Neural progenitor cell (in vitro differentiated cells): ENCODE results near the gene ZNF592. TPM values are rescaled to one million over a fixed set of nuclear protein-coding genes. Genes with fewer than 3 reads are reported as not detected.
A peak's percentile ranks its signal among the peaks of the same experiment; 100 is the strongest.

Source experiments
- DNase-seq: peaks from one replicate; pipeline ENCODE4 v3.0.0-alpha.2; 2016; ENCODE audit warnings: low spot score
- H2AFZ ChIP-seq: fragments of 200-600 bp; sonication (generic); replicated peaks from 2 replicates; pipeline ENCODE4 v1.6.1; 2016; ENCODE audit warnings: antibody characterized with exemption
- H3F3A ChIP-seq: fragments of 200-600 bp; sonication (generic); 2 replicates; pipeline ENCODE4 v1.6.1; 2016; ENCODE audit warnings: antibody characterized with exemption, low read depth
- H3K27ac ChIP-seq: fragments of 200-600 bp; sonication (generic); 2 replicates; pipeline ENCODE4 v1.5.1; 2016; ENCODE audit warnings: mild to moderate bottlenecking
- H3K27me3 ChIP-seq: fragments of 200-600 bp; sonication (generic); 2 replicates; pipeline ENCODE4 v1.6.1; 2016; ENCODE audit warnings: mild to moderate bottlenecking, moderate library complexity
- H3K36me3 ChIP-seq: fragments of 200-600 bp; sonication (generic); 2 replicates; pipeline ENCODE4 v1.5.1; 2016
- H3K4me1 ChIP-seq: fragments of 200-600 bp; sonication (generic); 2 replicates; pipeline ENCODE4 v1.6.1; 2016; ENCODE audit warnings: mixed run types
- H3K4me2 ChIP-seq: fragments of 200-600 bp; sonication (generic); 2 replicates; pipeline ENCODE4 v1.6.1; 2016
- H3K4me3 ChIP-seq: fragments of 200-600 bp; sonication (generic); 2 replicates; pipeline ENCODE4 v1.5.1; 2016
- H3K79me2 ChIP-seq: fragments of 200-600 bp; sonication (generic); 2 replicates; pipeline ENCODE4 v1.6.1; 2016; ENCODE audit warnings: low read depth
- H3K9ac ChIP-seq: fragments of 200-600 bp; sonication (generic); 2 replicates; pipeline ENCODE4 v1.6.1; 2016
- H3K9me3 ChIP-seq: fragments of 200-600 bp; sonication (generic); 2 replicates; pipeline ENCODE4 v1.5.1; 2016; ENCODE audit warnings: low read depth
- H4K20me1 ChIP-seq: fragments of 200-600 bp; sonication (generic); 2 replicates; pipeline ENCODE4 v1.6.1; 2016; ENCODE audit warnings: low read depth
- H3K27ac Mint-ChIP-seq: 3 replicates; pipeline ENCODE4 v1.8.0; 2021; ENCODE audit warnings: mixed read lengths
- H3K27me3 Mint-ChIP-seq: 2 replicates; pipeline ENCODE4 v1.8.0; 2022; ENCODE audit warnings: low read depth, mild to moderate bottlenecking, inconsistent platforms, moderate library complexity, mixed read lengths; ENCODE audit not compliant: insufficient read depth
- H3K36me3 Mint-ChIP-seq: 3 replicates; pipeline ENCODE4 v1.8.0; 2021; ENCODE audit warnings: mixed read lengths
- H3K4me1 Mint-ChIP-seq: 3 replicates; pipeline ENCODE4 v1.8.0; 2021; ENCODE audit warnings: mixed read lengths
- H3K4me3 Mint-ChIP-seq: 3 replicates; pipeline ENCODE4 v1.8.0; 2021; ENCODE audit warnings: mild to moderate bottlenecking, moderate library complexity, mixed read lengths
- H3K9me3 Mint-ChIP-seq: 3 replicates; pipeline ENCODE4 v1.8.0; 2020; ENCODE audit warnings: mixed read lengths
- CTCF ChIP-seq: fragments of 200-600 bp; sonication (generic); IDR thresholded peaks from 2 replicates; pipeline ENCODE4 v1.5.1; 2017; ENCODE audit warnings: antibody characterized with exemption, mild to moderate bottlenecking
- EZH2 ChIP-seq: fragments of 200-600 bp; sonication (generic); IDR thresholded peaks from 2 replicates; pipeline ENCODE4 v1.6.1; 2017; ENCODE audit warnings: antibody characterized with exemption, mild to moderate bottlenecking, moderate library complexity
- EZH2phosphoT487 ChIP-seq: fragments of 200-600 bp; sonication (generic); IDR thresholded peaks from 2 replicates; pipeline ENCODE4 v1.6.1; 2017; ENCODE audit warnings: antibody characterized with exemption
- total RNA-seq: library from RNA; depleted of rRNA; stranded (reverse); fragments of >200 nt; gene quantifications from 2 replicates; pipeline ENCODE4 v1.2.3, GENCODE V29; 2015; ENCODE audit warnings: low replicate concordance

The ZNF592 gene
- total RNA-seq, 1 donor from 2014 or later: 5.8 TPM

GRCh38 chr15:84824260-84825007 is 76.0 kb downstream of the ZNF592 start:
- peaks cover 2% of the 10 kb centered on the region for H3F3A ChIP-seq
- Mint-ChIP-seq H3K4me3 (no peak overlapping the region), H3K36me3 (no peaks in the 10 kb centered on the region), H3K9me3 (peaks cover 3% of the 10 kb centered on the region), H3K4me1 (peaks cover 11% of the 10 kb centered on the region), H3K27me3 (peaks cover 3% of the 10 kb centered on the region), H3K27ac (no peak overlapping the region)
- H4K20me1 ChIP-seq: no peaks in the 10 kb centered on the region
- no peak for TF ChIP-seq CTCF
- TF ChIP-seq EZH2: no peak
- TF ChIP-seq EZH2phosphoT487: no peak
- H2AFZ ChIP-seq: no peak overlapping the region
- H3K9ac ChIP-seq: no peak overlapping the region
- no peaks in the 10 kb centered on the region for H3K9me3 ChIP-seq
- H3K4me1 ChIP-seq: peaks cover 15% of the 10 kb centered on the region
- no peaks in the 10 kb centered on the region for H3K27me3 ChIP-seq
- no peak overlapping the region for H3K4me2 ChIP-seq
- no peaks in the 10 kb centered on the region for H3K79me2 ChIP-seq
- H3K4me3 ChIP-seq: no peak overlapping the region
- no peak for DNase-seq
- H3K27ac ChIP-seq: no peak overlapping the region
- H3K36me3 ChIP-seq: no peaks in the 10 kb centered on the region

- Histone ChIP-seq H3K4me1 (peaks cover 6% of the 10 kb centered on the region), H3F3A (no peaks in the 10 kb centered on the region), H3K27ac (no peak overlapping the region), H2AFZ (no peak overlapping the region), H3K9me3 (no peaks in the 10 kb centered on the region), H3K4me2 (no peak overlapping the region), H3K36me3 (no peaks in the 10 kb centered on the region), H3K4me3 (no peak overlapping the region), H3K79me2 (no peaks in the 10 kb centered on the region), H4K20me1 (no peaks in the 10 kb centered on the region), H3K27me3 (no peaks in the 10 kb centered on the region), H3K9ac (no peak overlapping the region)
- H3K9me3 Mint-ChIP-seq: no peaks in the 10 kb centered on the region
- H3K4me3 Mint-ChIP-seq: no peak overlapping the region
- TF ChIP-seq EZH2phosphoT487 (no peak), CTCF (peak; percentile 58)
- H3K27me3 Mint-ChIP-seq: no peaks in the 10 kb centered on the region
- H3K4me1 Mint-ChIP-seq: peaks cover 7% of the 10 kb centered on the region
- H3K27ac Mint-ChIP-seq: no peak overlapping the region
- no peaks in the 10 kb centered on the region for H3K36me3 Mint-ChIP-seq
- peak; percentile 63 for DNase-seq
These were observed 78.0 kb downstream of the ZNF592 start for GRCh38 chr15:84826369-84826823.

GRCh38 chr15:84827246-84827645 is 78.9 kb downstream of the ZNF592 start:
- H2AFZ ChIP-seq: no peak overlapping the region
- Mint-ChIP-seq H3K27ac (no peak overlapping the region), H3K36me3 (no peaks in the 10 kb centered on the region), H3K27me3 (no peaks in the 10 kb centered on the region), H3K4me3 (no peak overlapping the region), H3K9me3 (no peaks in the 10 kb centered on the region), H3K4me1 (peaks cover 6% of the 10 kb centered on the region)
- H3K4me1 ChIP-seq: no peaks in the 10 kb centered on the region
- no peak overlapping the region for H3K4me3 ChIP-seq
- no peaks in the 10 kb centered on the region for H3K9me3 ChIP-seq
- H3K27ac ChIP-seq: no peak overlapping the region
- no peaks in the 10 kb centered on the region for H3K27me3 ChIP-seq
- H4K20me1 ChIP-seq: no peaks in the 10 kb centered on the region
- no peak overlapping the region for H3K4me2 ChIP-seq
- H3K9ac ChIP-seq: no peak overlapping the region
- no peaks in the 10 kb centered on the region for H3F3A ChIP-seq
- H3K79me2 ChIP-seq: no peaks in the 10 kb centered on the region
- H3K36me3 ChIP-seq: no peaks in the 10 kb centered on the region
- TF ChIP-seq CTCF (no peak), EZH2phosphoT487 (no peak), EZH2 (no peak)
- no peak for DNase-seq
